H1 (cell line): ENCODE data around the gene OSBP. TPM values are rescaled to one million over a fixed set of nuclear protein-coding genes. Genes with fewer than 3 reads are reported as not detected.

Experiments used
- FOSL1 ChIP-seq: IDR thresholded peaks from 2 replicates; pipeline ENCODE4 v1.6.1; 2011; ENCODE audit warnings: mild to moderate bottlenecking, low read depth, low read length, moderate library complexity; ENCODE audit not compliant: insufficient read depth
- POU5F1 ChIP-seq: IDR thresholded peaks from 2 replicates; pipeline ENCODE4 v1.6.1; 2011; ENCODE audit warnings: low read depth, mild to moderate bottlenecking, low read length, moderate library complexity
- RXRA ChIP-seq: IDR thresholded peaks from 2 replicates; pipeline ENCODE4 v1.6.1; 2011; ENCODE audit warnings: low read depth, mild to moderate bottlenecking, low read length, moderate library complexity; ENCODE audit not compliant: insufficient read depth
- polyA plus RNA-seq, 7 experiments: library from polyadenylated mRNA; depleted of rRNA in 3 of 7; stranded (reverse) in 5 of 7; unstranded in 2 of 7; fragments of >200 nt in 5 of 7; fragments of 200-250 nt in 2 of 7; gene quantifications; 1 replicate in 5 of 7; 2 replicates in 1 of 7; 4 replicates in 1 of 7; pipeline versions ENCODE4 v1.2.1 to v1.2.3, GENCODE V29; 2011 to 2013; ENCODE audit warnings: missing spikeins in 2 of 7, mixed read lengths in 2 of 7
- total RNA-seq: library from RNA; stranded (reverse); fragmentation: NEBNext Ultra II Directional; extraction: Animal tissue kit (Norgen Biotek cat#: 25700); gene quantifications from 2 replicates; pipeline ENCODE4 v1.2.1, GENCODE V29; 2021

Gene OSBP
- total and polyA plus RNA-seq, 2 of the 8 experiments (the other 6 are each of a cell fraction or from before 2014, with no cell fraction given) = 13.2 to 43.1 TPM

DNA sequence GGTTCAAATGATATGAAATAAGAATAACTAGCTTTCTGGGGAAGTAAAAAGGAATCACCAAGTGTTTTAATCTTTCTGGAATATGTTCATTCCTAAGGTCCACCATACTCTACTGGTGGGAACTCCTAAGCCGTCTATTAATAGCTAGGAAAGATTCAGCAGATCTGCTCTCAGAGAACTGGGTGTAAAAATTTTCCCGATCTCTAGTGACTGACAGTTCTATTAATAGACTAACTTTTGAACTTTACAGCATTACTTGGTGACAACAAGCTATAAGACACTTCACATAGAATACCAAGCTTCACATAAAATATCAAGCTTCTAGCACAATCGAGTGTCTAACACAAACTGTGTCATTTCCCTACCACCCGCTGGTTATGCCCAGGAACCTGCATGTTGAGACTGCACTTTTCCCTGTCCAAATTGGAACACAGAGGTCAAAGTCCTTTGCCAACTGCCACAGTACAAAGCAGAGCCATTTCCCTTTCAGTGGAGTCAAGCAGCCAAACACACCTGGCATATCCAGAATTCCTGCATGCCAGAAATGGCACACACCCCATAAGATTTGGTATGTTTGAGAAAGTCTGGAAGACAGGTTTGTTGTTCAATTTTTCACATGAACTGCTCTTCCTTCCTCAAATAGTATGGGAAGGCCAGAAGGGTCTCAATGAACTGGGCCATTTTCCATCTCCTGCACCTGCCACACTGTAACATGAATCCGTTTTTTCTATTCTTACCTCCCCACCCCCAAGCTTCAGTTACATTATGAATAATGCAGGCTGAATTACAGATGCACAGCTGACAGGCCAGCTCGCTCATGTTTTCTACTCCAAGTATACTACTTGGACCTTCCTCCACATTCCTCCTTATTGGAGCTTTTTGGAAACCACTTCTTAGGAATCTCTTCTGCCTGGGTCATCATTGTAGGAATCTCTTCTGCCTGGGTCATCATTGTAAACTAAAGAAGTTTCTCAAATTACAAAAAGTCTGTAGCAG is 3.7 kb downstream of the OSBP start (continued):
- TF ChIP-seq POU5F1 (no peak), FOSL1 (no peak), RXRA (no peak)
